ENCODE results near the gene COL12A1.

Gene COL12A1

DNA sequence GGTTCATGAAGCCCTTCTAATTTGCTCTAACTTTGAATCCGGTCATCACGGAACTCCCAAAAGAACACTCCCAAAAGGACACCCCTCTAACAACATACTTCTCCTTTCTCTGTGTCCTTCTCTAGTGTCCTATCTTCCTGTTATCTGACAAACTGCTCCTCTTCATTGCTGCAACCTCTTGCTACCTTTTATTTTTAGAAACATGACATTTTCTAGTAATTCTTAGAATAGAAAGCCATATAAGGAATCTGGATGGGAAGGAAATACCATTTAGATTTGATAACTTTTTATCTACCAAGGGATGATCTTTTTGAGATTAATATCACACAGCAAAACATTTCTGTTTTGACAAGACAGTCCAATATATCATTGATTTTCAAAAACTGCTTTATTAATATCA is 63.1 kb downstream of the COL12A1 start:
- FAIRE-seq: no peak

- no peak for FAIRE-seq
Measured at GRCh38 chr6:75135876-75136275, 70.0 kb downstream of the COL12A1 start.

- FAIRE-seq: no peak
Measured at GRCh38 chr6:75135450-75135849, 70.4 kb downstream of the COL12A1 start.

GRCh38 chr6:75130784-75131183 is 75.1 kb downstream of the COL12A1 start:
- FAIRE-seq: no peak

DNA sequence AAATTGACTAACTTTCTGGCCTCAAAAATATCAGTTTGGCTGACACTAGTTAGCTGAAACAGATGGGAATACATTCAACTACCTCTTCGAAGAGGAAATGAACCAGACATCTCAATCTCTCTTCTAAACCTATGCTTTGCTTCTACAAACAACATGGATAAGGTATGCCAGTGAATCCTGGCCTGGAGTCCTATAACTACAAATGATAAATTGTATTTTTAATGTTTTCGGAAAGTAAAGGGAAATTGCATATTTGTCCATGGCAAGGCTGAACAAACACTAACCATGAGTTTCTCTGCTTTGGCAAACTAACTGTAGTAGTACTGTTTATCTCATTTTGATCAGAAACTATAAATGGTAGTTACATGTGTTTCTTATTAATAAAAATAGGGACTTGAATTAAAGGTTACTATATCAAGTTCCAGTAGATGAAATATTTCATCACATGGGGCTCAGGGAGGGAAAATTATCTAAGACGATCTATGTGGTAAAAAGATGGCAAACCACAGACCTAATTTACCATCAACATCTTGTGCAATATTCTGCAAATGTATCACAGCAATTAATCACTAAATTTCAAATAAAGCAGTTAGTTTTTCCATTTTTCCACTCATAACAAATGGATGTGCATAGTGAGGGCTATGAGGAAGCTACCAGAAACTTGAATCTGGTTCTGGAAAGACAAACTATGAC is 76.8 kb downstream of the COL12A1 start:
- FAIRE-seq: no peak

DNA sequence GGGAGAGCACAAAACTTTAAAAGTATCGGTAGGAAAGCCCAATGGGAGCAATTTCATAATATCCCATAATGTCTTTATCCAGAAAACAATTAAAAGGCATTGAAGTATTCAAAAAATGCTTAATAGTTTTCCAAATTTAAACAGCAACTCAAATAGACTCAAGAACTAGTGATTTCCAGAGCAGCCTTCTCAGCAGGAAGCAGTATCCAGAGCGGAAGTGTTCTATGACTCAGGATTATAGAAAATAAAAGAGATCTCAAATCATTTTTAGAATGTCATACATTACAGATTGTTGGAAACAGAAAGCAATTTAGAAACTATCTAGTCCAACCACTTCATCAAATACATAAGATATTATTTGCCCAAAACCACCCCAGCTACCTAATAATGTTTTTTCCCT is 79.3 kb downstream of the COL12A1 start:
- no peak for FAIRE-seq

DNA sequence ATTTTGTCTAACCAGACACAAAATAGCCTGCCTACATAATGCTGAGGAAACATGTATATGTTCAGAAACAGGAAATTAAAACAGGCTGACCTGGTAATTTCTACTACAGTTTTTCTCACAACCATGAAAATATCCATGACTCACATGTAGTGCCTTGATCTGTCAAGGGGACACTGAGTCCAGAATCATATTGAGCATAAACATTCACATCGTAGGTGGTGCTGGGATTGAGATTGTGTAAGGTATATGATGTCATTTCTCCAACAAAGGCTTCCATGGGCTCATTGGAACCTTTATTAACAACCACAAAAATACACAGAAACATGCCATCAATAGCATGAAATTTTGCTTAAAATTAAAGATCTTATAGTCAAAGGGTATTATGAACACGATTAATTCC is 80.9 kb downstream of the COL12A1 start:
- no peak for FAIRE-seq

GRCh38 chr6:75124085-75124484 is 81.8 kb downstream of the COL12A1 start:
- no peak for FAIRE-seq

- FAIRE-seq: no peak
Measured at GRCh38 chr6:75118925-75119515, 86.8 kb downstream of the COL12A1 start.

GRCh38 chr6:75117701-75118100 is 88.2 kb downstream of the COL12A1 start:
- no peak for FAIRE-seq

GRCh38 chr6:75116946-75117345 is 88.9 kb downstream of the COL12A1 start:
- FAIRE-seq: no peak

GRCh38 chr6:75115481-75115880 is 90.4 kb downstream of the COL12A1 start:
- no peak for FAIRE-seq

DNA sequence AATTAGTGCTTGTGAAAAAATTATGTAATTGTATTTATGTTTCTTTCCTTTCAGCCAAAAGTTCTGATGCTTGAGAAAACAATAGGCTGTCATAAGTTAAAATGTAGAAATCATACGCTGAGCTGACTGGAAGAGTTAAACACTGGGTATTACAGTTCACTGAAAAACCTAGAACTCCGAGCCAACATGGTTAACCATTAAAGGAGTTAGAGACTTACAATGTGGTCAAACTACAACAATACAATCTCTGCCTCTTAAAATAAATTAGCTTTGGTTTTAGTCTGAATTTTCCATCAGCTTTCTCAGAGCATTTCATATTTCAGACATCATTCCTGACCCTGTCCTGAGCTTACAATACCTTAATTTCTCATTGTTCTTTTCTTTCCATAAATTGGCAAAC is 91.0 kb downstream of the COL12A1 start:
- FAIRE-seq: no peak

DNA sequence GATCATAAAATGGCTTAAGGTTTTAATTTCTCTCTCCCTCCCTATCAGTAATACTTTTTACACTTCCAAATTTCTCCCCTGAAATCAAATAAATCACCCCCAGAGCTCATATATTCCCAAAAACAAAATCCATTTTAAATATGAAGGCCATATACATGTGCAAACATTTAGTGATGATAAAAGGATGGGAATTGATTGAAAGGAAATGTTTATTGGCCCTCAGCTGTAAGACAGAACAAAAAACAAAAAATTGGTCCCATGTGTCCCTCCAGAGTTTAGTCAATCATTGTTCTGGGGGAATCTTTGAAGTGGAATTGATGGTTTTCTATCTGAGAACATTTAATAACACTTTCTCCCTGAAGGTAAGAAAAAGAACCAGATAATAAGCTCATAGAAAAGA is 91.7 kb downstream of the COL12A1 start:
- FAIRE-seq: no peak

DNA sequence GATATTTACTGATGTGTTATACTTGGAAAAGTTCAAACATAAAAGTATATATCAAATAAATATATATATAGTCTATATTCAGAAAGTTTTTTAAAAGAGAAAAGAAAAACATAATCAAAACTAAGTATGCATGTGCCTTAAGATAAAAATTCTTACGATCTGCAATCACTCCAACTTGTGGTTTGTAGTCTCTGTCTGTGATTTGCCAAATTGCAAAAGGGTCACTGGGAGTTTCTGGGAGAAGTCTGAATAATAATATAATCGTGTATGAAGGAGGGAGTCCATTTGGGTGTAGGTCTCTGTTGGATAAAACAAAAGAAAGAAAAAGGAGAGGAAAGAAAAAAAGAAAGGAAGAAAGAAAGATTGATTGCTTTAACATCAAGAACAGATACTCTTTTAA is 92.4 kb downstream of the COL12A1 start:
- FAIRE-seq: no peak

DNA sequence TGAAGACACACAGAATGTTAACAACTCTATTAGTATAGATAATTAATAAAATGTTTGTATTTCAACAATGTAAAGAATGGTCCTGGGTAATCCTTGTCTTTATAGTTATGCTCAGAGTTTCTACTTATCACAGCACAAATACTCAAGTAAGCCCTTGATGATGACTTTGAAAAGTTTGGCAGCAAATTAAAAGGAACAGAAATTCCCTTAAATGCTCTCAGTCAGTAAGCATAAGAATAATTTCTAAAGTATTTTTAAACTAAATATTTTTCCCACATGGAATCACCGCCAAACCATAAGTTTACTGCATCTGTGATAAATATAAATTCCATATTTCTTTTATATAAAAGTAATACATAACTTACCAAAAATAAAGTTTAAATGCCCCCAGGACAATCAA is 96.1 kb downstream of the COL12A1 start:
- no peak for FAIRE-seq

DNA sequence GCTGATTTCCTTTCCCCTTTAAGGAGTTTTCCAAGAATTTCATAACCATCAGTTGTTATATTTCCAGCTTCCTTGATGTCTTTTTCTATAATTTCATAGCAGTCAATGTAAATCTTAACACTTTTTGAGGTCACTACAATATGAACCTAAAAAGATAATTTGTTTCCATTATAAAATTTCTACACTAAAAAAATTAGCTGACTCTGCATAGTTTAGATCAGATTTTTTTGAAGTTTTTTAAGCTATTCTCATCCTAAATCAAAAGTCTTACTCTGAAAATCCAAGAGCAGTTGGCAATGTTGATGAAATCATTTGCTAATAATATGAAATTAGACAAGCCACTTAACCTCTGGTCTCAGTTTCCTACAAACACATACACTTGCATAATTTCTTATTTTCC is 96.8 kb downstream of the COL12A1 start:
- no peak for FAIRE-seq

DNA sequence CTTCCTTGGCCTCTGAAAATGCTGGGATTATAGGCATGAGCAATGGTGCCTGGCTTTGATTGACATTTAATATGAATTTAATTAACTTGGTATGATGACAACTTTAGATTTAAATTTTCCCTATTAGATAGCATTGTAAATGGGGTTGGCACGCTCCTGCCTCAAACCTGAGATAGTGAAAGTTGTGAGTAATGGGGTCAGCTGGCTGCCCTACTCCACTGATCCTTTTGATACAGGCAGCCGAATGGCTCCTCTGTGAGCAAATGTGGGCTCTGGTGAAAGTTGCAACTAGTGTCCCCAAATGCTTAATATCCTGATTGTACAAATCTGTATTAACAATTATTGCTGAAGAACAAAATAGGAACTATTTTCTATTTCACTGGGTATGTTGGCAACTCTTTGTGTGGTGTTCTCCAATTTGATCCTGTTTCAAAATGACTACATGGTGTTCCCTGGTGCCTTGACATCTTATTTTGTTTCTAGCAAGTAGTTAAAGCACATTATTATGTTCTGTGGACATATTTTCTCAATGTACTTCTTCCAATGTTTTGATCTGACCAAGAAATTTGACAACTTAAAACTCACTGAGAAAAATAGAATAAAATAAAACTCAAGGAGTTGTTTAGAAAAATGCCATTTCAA is 97.4 kb downstream of the COL12A1 start:
- no peak for FAIRE-seq

GRCh38 chr6:75107913-75108312 is 97.9 kb downstream of the COL12A1 start:
- no peak for FAIRE-seq

DNA sequence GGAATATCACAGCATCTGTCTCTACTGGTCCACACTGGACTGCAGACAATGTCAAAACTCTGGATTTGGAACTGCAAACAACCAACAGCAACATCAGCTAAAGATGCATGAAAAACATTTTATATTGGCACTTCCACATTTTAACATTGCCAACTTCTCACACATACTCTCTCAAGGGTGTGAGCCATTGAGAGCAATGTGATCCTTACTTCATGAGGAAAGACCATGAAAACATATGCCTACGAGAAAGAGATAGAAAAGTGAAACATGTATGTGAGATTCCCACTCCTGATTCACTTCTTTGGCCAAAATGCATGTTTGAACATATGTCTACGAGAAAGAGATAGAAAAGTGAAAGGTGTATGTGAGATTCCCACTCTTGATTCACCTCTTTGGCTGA is 99.4 kb downstream of the COL12A1 start:
- FAIRE-seq: no peak

- no peak for FAIRE-seq
Measured at GRCh38 chr6:75103431-75103830, 102.4 kb downstream of the COL12A1 start.

DNA sequence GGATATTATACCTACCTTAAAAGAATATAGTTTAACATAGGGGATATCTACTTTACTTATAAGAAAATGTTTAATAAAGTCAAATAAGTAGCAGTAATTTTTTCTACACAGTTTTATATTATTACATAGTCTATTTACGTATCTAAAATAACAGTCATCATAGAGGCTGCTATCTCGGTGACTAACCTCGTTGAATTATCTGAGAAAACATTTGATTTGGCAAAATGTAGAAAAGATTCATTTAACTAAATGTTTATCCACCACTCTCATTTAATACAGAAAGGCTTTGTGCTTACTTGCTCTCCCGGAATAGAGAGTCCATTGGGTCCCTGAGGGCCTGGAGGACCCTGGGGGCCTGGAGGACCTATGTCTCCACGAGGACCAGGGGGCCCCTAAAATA is 103.6 kb downstream of the COL12A1 start:
- no peak for FAIRE-seq

GRCh38 chr6:75101896-75102295 is 104.0 kb downstream of the COL12A1 start:
- no peak for FAIRE-seq

DNA sequence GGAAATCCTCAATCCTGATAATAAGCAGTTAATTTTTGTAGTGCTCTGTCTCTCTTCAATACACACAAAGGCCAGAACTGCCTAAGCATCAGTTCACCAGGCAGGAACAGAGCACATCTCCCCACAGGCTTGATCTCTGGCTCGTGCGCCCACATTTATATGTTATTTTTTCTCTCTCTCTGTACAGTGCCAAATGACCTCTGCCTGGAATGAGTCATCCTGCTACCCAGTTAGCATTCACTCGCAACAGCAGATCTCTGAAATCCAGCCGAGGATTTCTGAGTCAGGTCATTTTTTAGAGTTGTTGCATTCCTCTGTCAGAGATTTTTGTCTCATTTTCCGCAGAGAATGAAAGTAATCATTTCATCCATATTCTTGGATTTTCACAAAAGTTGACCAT is 107.1 kb downstream of the COL12A1 start:
- no peak for FAIRE-seq

- no peak for FAIRE-seq
Measured at GRCh38 chr6:75096966-75097365, 108.9 kb downstream of the COL12A1 start.
